GM19395 (cell line): ENCODE measurements around the gene TFE3.

Experiments used
- ATAC-seq: cut with Tn5 transposase; IDR thresholded peaks from one replicate; pipeline ENCODE4 v1.9.1; 2021; ENCODE audit warnings: mild to moderate bottlenecking, moderate library complexity; ENCODE audit not compliant: unreplicated experiment

TFE3 gene

DNA sequence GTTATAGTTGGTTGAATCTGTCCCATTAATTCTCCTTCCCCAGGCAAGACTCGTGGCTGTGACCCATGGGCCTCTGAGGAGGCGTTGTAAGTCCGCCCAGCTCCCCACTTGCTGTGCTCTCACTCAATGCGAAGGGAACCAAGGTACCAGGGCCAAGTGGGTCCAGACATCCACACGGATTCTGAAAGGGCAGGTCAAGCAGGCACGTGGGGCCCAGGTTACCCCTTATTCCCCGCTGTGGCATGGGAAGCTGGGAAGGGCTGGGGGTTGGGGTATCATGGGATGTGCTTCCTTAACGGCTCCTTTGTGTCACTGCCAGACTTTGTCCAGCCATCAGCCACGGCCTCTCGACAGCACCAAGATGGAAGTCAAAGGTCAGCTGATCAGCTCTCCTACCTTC lies 18.8 kb upstream of the TFE3 start:
- no peak for ATAC-seq

DNA sequence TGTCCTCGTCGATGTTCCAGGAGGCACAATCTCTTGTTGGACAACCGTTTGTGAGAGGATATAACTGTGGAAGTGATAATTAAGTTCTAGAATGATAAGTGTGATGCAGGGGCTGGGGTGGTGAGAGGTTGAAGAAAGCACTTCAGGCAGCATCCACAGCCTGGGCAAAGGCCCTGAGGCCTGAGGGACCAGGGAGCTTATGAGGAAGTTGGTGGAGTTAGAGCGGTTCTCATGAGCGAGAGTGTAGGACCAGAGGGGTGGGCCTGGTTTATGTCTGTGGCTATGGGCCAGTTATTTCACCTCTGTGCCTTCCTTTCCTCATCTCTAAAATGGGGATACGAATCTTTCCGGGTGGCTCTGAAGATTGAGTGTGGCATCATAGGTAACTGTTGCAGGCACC lies 18.3 kb upstream of the TFE3 start:
- no peak for ATAC-seq

DNA sequence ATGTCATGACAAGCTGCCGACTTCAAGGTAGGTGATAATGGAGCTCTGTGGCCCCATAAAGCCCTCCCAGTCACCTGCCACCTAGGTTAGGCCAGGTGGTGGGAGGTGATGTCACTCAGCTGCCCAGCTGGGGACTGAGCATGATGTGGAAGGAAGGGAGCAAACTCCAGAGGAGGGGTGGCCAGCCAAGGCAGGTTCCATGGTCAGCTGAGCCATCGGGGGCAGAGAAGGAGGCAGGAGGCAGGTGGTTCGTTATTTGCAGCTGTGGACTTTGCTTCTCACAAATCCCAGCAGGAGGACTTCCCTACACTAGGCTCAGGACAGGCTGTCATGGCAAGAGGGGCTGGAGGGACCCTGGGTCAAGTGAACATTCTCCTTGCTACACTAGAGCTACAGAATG lies 17.8 kb upstream of the TFE3 start:
- no peak for ATAC-seq

DNA sequence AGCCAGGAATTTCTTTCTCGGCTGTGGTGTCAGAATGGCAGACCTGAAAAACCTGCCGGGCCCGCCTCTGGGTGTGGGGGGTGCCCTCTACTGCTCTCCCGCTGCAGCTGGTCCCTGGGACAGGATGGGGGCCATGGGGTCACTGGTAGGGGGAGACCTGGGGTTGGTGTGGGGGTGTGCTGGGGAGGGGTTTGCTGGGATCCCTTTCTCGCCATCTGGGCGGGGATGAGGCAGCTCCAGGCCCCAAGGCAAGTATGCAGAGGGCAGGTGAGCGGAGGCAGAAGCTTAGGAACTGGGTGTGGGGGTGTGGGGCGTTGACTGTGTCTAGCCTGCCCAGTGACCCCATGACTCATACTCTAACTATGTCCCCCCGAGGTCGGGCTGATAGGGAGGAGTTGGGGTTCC lies 16.5 kb upstream of the TFE3 start:
- ATAC-seq: no peak

DNA sequence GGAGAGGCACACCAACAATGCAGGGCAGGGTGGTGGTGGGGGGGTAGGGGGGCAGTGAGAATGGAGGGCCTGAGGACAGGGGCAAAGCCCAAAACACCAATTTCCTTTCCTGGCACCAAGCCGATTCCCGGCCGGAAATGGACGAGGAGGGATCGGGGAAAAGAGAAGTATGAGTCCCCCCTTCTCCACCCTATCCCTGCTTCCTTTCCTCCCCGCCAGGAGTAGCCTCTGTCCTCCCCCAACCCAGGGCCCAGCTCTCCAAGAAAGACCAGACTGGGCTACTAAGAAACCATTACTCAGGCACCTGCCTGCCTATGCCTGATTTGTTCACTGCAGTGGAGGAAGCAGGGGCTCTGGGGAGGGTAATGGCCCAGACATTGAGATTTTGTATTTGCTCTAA lies 16.0 kb upstream of the TFE3 start:
- ATAC-seq: no peak

DNA sequence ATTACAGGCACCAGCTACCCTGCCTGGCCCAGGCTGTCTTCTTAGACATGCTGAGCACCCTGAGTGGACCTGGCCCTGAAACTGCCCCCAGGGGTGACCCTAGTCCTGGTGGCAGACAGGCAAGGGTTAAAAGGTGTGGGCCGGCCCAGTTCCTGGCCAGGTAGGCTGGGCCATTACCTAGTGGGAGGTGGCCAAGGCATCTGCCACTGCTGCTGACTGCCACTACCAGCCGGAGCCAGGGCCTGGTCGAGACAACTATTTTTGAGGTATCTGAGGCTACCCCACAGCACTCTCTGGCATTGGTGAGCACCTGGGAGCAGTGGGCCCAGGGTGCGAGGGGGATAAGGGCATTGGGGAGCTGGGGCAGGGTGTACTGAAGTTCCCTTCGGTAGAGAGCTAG lies 15.6 kb upstream of the TFE3 start, which contains the start of gene CCDC120:
CCDC120 (plus strand) TSS at position 206 of the 400 bp plus-strand sequence. CDS start 3,043 bp downstream, outside the sequence.
- ATAC-seq: no peak

DNA sequence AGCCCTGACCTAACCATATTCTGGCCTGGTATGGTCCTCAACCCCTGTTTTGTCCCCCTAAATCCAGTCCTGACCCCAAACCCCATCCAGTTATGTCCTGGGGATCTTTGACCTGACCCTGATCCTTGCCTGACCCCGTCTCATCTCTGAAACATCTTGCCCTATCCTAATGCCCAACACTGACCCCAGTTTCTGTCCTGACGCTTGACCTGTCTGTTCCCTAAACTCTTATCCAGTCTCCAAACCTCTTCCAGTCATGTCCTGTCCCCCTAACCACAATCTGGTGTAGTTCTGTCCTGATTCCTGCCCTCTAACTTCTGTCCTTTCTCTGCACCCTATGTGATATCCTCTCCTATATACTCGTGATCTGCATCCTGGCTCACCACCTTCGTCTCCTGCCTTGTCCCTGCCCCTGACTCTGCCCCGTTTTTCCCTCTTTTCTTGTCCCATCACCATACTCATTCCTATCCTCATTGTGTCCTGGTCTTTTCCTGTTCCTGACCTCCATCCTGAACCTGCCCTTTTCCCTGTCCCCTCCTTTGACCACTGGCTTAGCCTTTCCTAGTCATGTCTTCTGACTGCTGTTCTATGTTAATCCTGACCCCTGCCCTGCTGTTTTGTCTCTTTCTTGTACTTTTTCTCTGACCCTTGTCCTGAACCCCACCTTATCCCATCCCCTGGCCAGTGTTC lies 11.1 kb upstream of the TFE3 start:
- ATAC-seq: no peak

DNA sequence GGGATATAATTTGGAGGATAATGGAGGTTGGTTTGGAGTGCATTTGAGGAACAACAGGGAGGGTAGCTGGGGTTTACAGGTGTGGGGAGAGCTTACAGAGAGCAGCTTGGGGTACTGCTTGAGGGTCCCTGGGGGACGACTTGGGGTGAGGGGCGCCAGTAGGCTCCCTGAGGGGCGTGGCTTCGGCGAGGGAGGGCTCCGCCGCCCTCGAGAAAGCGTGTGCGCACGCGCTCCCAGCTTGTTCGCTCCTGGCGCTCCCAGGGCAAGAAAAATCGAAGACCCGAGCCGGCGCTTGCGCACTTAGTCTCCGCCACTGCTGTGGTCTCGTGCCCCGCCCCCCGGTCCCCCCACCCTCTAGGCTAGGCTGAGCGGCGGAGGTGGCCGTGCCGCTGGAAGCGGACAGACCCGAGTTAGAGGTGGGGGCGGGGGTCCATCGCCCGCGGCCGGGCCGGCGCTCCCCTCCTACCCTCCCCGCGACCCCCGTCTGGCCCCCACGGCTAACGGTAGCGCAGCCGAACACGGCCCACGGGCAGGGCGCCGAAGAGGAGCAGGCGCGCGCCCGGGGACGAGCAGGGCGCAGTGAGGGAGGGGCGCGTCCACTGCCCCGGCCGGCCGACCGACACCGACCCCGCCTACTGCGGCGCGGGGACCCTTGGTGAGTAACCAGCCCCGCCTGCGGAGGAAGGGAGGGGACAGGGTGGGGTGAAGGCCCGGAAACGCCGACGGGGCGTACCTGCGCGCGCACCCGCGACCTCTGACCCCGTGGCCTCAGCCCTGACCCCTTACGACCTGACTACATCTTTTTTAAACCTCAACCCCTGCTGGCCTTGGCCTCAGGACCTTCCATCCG lies 10.3 kb upstream of the TFE3 start:
- ATAC-seq: no peak

DNA sequence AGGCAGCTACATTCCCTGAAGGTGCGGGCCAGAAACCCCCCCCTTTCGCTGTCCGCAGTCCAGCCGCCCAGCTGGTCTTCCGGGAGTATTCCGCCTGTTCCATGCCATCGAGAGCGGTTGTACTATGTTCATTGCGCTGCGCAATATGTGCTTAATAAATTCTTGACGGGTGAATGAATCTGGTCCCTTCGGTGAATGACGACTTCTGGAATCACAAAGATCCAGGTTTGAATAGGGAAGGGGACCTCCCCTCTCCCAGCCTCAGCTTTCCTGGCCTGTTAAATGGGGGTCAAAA lies 777 bp upstream of the TFE3 start:
- ATAC-seq: no peak

DNA sequence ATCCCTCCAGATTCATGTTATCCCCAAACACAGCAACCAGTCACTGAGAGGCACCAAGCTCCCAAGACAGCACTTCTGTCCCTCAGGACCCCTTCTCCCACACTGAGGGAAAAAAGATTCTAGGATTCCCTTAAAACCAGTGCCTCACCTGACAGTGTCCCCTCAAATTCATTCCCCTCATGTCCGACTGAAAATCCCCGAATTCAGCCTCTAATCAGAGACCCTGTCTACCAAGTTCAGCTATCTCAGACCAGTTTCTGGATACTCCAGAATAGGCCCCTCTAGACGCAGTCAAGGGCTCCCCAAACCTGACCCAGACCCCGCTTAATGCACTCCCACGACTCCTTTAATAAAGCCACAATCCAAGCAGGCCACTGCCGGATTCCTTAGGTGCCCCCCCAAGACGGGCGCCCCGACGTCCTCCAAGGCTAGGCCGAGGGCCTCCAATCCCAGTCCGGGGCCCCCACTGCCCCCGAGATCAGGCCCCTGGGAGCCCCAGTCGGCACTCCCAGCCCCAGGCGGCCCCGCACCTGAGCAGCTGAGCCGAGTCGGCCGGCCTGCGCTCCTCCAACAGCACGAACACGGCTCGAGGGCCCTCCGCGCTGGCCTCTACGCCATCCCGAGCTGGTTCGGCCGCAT lies 457 bp downstream of the TFE3 start:
- ATAC-seq: no peak

DNA sequence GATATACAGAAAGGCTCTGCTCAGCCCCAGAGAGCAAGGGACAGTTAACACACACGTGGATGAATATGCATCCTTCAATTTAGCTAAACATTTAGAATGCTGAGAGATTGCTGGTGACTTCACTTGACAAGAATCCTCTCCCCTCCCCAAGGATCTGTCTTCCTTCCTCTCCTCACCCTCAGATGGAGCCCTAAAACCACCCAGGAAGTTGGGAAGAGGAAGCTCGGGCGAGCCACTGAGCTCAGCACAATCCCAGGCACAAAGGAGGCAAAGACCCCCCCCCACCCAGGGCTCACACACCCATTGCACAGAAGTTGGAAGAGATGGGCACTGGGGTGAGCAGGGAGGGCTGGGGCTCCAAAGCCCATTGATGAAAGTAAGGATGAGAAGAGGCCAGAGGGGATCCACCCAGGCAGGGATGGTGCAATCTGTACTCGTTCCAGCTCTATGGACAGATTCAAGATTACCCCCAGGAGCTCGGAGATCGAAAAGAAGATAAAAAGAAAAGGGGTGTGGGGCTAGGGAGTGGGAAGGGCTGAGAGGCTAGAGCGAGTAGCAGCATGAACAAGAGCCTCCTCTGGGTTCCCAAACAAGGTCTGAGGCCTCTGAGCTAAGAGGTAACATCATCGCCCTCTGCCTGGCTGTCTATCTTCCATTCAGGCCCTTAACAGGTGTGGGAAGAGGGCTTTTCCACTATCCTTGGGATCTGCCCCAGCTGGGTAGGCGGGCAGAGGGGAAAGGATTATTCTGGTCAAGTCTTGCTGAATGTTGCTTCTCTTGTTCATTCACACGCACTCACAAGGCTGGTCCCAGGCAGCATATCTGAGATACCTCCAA lies 1.2 kb downstream of the TFE3 start:
- ATAC-seq: no peak

DNA sequence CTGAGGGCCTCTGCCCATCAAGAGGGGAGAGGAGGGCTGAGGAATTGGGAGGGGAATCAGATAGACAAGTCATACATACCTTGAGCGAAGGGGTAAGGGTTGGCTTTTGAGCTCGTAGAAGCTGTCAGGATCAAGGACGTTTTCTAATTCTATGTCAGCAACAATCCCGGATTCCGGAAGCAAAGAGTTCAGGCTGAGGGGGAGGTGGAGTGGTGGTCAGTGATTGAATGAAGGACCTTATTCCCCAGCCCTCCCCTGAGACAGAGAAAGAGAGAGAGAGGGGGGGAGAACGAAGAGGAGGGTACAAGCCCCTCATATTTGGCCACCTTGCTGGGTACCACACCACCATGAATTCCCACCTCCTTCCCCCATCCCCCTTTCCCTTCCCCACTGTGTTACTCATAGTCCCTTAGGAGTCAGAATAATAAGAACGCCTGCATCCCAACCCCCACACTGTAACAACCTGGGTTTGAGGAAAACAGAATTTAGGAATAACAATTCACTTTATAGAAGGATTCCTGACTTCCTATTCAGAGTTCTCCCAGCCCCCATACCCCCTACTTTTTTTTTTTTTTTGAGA lies 2.7 kb downstream of the TFE3 start:
- ATAC-seq: no peak

DNA sequence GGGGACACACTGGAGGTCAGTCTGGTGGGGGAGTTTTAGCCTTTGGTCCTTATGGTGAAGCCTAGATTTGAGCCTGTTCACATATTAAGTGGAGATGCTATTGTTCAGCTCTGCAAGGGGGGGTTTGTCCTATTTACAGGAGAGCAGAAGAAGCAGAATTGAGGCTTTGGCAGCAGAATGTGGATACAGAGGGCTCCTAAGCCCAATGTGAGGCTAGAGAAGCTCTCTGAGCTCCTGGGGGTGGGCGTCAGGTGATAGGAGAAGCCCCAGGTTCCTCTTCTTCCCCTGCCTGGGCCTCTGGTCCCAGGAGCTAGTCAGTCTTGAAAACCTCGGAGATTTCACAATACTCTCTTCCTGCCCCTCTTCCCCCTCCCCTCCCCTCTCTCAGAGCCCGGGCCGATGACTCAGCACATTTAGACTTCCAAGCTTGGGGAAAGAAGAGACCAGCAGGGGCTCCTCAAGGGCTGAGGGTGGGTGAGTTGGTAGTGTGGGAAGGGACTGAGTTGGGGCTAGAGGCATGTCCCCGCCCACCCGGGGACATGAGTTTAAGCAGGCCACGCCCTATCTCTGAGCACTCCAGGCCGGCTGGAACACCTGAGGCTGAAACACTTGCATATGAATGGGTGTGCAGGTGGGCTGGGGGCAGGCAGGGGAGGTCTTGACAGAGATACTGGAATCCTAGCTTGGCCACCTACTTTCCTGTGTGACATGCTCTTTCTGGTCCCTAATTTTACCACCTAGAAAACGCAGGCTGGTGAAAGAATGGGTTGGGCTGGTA lies 3.4 kb downstream of the TFE3 start:
- no peak for ATAC-seq

DNA sequence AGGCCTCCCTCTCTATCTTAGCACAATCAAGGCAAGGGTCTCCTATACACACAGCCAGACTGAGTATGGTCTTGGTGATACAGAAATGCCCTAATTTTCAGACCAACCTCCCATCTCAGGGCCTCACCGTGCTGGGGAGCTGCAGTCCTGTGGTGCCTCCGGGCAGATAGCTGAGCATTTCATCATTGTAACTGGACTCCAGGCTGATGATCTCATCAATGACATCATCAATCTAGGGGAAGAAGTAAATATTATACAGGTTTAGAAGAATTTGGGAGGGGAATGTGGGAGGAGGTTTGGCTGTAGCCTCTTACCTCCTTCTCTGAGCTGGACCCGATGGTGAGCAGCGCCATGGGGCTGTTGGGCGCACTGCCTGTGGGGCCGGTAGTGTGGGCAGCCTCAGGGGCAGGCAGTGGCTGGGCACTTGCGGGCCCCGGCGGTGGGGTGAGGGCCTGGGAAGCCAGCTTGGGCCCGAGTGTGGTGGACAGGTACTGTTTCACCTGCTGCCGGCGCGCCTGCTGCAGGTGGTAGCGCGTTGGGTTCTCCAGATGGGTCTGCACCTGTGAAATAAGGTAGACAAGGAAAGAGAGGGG lies 5.2 kb downstream of the TFE3 start:
- ATAC-seq: no peak

DNA sequence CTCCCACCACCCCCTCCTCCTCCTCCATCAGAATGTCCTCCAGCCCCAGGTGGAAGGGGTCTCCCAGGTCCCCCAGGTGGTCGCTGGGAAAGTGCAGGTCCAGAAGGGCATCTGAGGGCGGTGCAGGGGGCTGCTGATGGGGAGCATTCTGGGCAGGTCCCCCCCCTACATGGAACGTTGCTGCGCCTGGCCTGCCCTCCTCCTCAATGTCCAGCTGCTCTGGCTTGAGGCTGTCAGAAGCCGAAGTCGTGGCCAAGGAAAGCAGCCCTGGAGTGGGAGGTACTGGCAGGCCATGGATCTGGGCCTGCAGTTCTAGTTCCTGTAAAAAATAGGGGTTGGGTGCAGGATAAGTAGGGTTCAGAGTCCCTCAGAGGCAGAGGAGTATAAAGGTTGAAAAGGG lies 12.9 kb downstream of the TFE3 start:
- no peak for ATAC-seq

DNA sequence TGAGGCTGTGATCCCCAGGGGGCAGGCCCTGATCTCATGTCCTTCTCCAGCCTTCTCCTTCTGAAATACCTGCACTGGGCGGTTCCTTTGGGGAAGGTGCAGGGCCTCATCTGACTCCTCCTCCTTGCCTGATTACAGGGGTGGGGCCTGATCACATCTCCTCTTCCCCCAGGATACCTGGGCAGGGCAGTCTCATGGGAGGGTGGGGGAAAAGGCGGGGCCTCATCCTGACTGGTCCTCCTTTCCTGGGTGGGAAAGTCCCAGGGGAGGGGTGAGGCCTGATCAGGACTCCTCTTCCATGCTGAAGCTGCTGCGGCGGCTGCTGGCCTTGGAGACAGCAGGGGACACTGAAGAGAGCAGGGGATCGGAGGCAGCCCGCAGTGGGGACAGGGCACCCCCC lies 13.3 kb downstream of the TFE3 start:
- no peak for ATAC-seq

DNA sequence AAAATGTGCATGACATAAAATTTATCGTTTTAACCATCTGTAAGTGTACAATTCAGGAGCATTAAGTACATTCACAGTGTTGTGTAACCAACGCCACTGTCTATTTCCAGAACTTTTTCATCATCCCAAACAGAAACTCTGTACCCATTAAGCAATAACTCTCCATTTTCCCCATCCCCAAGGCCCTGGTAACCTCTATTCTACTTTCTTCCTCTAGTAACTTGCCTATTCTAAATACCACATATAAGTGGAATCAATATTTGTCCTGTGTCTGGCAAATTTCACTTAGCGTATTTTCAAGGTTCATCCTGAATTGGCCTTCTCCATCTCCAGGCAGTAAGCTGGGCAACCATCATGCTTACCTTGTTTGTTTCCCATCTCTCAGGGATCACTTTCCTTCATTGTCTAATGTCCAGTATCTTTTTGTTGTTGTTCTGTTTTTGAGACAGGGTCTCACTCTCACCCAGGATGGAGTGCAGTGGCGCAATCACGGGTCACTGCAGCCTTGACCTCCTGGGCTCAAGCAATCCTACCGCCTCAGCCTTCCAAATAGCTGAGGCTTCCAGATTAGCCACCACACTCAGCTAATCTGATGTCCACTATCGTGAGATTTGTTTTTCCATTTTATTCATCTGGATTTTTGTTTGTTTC lies 23.4 kb downstream of the TFE3 start:
- no peak for ATAC-seq

DNA sequence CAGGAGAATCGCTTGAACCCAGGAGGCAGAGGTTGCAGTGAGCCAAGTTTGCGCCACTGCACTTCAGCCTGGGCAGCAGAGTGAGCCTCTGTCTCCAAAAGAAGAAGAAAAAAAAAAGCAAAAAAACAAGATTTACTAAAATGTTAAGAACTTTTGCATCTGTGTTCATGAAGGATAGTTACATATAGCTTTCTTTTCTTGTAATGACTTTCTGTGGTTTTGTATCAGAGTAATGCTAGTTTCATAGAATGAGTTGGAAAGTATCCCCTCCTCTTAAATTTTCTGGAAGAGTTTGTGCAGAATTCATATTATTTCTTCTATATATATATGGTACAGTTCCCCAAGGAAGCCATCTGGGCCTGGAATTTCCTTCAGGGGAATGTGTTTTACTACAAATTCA lies 24.1 kb downstream of the TFE3 start:
- ATAC-seq: no peak

DNA sequence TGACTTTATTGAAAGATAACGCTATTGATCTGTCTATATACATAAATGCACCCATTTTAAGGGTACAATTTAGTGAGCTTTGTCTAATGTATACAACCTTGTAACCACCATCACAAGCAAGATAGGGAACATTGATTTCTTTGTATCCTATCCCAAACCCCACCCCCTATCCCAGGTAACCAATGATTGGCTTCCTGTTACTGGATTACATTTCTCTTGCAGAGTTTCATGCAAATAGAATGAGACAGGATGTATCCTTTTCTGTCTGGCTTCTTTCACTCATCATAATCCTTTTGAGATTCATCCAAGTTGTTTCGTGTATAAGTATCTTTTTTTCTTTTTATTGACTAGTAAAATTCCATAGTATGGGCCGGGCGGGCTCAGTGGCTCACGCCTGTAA lies 39.5 kb downstream of the TFE3 start:
- ATAC-seq: no peak
